Daoy (cell line): ENCODE data around the gene CARS2. TPM values are rescaled to one million over a fixed set of nuclear protein-coding genes. Genes with fewer than 3 reads are reported as not detected.
"Not testable (repeated sequence)": the region's sequence is repeated elsewhere in the genome, so short reads cannot be mapped to it uniquely, and the experiment has no call there.

Source experiments
- DNase-seq: peaks from one replicate; pipeline ENCODE4 v3.0.0-alpha.2; 2015; ENCODE audit warnings: low read depth
- total RNA-seq: library from RNA; depleted of rRNA; stranded (reverse); fragments of >200 nt; shearing (Covaris generic); gene quantifications from 2 replicates; pipeline ENCODE4 v1.2.3, GENCODE V29; 2014

Gene CARS2
- total RNA-seq, 1 experiment from 2014 or later, result 29.1 TPM

DNA sequence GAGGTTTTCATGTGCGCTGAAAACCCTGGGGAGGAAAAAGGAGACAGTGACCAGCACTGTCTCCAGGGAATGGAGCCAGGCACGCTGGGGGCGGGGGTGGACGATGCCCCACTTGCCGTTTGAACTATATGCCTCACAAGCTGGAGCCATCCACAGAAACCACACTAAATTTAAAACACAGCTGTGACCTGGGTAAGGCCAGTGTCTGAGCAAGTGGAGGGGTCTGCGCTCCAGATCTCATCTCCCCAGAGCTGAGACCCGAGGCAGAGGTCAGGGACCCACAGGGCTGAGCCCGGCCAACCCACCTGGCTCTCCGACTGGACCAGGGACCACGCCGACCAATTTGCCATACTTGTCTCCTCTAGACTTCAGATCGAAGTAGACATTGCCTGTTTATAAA lies 23.2 kb downstream of the CARS2 start:
- DNase-seq, result no peak

DNA sequence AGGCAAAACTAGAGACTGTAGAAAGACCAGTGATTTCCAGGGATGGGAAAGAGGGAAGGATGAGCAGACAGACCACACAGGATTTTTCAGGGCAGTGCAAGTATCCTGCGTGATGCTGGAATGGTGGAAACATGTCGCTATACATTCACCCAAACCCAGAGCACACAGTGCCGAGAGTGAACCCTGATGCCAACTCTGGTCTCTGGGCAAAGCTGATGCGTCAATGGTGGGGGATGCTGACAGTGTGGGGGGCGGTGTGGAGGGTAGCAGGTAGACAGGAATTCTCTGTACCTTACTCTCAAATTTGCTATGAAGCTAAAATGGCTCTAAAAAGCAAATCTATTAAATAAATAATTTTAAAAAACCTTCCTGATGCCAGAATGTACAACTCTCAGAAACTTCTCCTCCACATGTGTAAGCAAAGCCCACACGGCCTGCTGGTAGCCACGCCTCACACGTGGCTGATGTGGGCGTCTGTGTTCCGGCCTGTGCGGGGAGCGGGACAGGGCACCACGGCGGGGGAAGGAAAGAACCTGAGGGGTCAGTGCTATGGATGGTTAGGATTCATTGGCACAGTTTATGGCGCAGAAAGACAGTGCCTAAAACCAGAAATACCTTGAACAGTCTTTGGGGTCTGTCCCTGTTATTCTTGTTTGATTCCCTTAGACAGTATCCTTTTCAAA lies 23.9 kb downstream of the CARS2 start:
- DNase-seq, result no peak

DNA sequence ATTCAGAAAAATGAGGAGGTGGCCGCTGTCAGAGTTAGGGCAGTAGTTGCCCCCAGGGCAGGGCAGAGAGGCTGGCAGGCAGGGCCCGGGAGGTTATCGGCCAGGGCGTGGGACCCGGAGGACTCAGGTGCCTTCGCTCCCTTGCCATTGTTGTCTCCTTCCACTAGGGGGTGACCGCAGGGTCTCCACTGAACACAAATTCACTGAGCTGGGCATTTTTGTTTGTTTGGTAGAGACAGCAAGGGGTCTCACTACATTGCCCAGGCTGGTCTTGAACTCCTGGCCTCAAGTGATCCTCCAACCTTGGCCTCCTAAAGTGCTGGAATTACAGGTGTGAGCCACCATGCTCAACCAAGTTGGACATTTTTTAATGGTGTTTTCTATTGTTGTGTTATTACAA lies 25.1 kb downstream of the CARS2 start:
- DNase-seq, result peak; percentile 18

DNA sequence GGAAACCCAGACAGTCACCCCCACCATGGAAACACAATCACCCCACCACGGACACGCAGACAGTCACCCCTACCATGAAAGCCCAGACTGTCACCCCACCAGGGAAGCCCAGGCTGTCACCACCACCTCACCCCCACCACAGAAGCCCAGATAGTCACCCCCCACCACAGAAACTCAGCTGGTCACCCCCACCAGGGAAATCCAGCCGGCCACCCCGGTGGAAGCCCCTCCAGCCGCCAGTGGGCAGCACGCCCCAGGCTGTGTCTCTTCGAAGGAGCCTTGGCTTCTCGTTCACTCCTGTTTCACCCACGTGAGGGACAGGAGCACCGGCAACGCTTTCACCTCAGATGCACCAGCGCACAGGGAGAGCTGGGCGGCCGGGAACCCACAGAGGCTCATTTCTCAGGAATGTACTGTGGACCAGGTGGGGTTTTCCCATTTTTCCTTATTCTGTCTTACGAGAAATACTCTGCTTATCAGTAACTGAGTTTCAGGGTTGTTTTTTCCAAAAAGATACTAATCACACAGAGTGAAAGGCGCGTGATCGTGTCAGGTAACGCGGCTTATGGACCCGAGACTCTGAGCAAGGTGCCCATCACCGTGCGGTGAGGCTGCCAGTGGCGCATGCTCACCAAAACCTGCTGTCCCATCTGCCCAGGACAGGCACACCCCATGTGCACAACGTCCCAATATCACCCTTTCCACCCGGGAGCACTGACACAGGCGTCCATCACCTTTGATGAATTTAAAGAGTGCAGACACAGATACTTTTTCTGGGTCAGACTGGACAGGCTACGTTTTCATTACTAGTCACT lies 28.0 kb downstream of the CARS2 start:
- no peak for DNase-seq

DNA sequence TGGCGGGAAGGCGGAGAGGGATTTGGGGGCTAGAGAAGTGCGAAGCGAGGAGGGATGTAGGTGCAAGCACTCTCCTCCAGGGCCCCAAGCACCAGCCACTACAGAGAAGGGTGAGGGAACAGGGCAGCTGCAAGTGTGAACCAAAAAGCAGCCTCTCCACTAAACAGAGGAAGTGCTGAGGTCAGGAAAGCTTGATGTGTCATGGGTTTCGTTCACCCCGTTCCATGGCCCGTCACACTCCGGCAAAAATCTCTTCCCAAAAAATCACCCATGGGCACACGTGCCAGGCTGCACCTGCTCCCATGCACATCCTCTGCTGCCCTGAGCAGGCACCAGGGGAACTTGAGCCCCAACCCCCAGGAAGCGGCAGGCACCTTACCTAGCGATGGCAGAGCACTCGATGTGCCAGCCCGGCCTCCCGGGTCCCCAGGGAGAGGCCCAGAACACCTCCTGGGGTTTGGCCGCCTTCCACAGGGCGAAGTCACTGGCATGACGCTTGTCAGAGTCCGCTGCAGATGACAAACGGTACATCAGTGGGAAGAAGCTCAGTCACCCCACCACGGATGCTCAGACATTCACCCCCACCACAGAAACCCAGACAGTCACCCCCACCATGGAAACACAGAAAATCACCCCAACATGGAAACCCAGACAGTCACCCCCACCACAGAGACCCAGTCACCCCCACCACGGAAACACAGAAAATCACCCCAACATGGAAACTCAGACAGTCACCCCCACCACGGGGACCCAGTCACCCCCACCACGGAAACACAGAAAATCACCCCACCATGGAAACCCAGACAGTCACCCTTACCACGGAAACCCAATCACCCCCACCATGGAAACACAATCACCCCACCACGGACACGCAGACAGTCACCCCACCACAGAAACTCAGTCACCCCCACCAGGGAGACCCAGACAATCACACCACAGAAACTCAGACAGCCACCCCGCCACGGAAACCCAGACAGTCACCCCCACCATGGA lies 29.0 kb downstream of the CARS2 start:
- DNase-seq, result no peak

DNA sequence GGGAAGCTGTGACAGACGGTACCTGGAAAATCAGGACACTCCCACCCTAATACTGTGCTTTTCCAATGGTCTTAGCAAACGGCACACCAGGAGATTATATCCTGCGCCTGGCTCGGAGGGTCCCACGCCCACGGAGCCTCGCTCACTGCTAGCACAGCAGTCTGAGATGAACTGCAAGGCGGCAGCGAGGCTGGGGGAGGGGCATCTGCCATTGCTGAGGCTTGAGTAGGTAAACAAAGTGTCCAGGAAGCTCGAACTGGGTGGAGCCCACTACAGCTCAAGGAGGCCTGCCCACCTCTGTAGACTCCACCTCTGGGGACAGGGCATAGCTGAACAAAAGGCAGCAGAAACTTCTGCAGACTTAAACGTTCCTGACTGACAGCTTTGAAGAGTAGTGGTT lies 36.1 kb downstream of the CARS2 start:
- DNase-seq, result not testable (repeated sequence)

DNA sequence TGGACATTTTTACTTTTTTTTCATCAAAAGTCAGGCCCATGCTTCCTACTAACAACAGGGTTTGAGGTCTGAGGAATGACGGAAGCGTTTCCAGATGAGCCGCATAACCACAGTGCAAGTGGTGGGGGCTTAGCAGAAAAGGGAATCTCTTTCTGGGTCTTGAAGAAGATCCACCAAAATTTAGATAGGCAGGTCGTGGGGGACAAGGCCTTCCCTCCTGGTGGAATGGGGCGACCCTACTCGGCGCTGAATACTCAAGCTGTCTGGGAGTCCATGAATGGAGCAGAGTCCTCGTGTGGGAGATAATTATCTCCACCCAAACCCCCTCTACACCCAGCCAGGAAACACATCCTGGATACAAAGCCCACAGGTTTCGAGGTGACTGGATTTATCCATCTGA lies 36.9 kb downstream of the CARS2 start:
- no peak for DNase-seq

DNA sequence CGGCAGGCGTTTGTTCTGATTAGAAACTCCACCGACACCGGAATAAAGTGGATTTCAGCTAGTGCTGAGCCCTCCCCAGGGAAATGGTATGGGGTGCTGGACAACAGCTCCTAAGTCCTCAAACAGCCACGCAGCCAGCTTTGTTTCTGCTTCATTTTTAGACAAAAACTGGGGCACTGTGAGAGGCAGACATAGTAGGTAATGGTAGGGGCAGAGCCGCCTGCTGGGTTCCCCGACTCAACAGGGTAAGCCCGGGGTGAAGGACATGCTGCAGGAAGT lies 39.7 kb downstream of the CARS2 start:
- no peak for DNase-seq

DNA sequence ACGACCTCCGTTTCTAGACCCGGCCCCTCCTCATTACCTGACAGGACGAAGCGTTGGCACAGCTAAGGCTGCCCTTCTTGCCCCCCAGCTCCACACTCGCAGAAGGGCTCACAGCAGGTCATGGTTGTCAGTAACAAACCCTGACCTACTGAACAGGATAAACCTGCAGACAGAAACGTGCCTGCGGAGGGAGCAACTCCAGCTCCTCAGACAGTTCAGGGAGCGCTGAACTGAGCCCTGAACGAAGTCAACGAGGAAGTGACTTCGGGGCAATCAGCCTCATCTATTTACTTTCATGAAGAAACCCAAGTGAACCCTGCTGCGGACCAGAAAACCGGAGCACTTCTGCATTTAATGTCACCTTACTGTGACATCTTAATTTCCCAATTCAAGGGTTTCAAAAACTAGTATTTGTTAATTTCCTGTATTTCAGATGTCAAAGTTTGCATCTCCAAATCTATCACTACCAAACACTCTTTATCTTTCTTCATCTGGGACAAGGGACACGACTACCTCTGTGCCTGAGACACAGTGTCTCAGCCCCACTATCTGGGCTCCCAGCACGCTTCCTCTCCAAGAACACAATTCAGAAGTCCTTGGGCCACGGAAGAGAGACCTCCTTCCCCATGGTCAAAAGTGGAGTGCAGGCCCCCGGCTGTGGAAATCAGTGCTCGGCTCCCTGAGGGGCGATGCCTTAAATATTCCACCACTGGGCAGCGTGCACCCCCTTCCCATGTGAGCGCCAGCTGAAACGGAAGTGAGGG lies 40.2 kb downstream of the CARS2 start:
- no peak for DNase-seq

DNA sequence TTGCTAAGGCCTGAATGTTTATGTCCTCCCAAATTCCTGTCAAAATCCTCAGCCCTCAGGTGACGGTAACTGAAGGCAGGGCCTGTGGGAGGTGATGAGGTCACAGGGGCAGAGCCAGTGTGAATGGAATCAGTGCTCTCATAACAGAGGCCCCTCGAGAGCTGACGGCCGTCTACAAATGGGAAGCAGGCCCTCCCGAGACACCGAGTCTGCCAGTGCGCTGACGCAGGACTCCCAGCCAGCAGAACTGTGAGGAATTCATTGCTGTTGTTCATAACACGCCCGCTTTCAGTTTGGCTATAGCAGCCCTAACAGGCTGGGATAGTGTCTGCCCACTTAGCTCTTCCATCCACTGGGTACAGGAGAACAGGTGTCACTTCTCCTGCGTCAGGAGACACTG lies 41.2 kb downstream of the CARS2 start:
- no peak for DNase-seq

DNA sequence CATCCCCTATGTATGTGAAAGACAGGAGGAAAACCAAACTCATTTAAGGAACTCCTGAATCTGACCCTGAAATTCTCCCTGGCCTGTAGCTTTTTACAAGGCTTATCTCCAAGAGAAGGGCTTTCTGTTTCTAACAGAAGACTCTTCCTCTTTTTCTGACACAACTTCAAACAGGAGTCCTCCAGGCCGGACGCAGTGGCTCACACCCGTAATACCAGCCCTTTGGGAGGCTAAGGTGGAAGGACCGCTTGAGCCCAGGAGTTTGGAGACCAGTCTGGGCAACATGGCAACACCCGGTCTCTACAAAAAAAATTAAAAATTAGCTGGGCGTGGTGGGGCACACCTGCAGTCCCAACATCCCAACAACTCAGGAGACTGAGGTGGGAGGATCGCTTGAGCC lies 41.9 kb downstream of the CARS2 start:
- no peak for DNase-seq

DNA sequence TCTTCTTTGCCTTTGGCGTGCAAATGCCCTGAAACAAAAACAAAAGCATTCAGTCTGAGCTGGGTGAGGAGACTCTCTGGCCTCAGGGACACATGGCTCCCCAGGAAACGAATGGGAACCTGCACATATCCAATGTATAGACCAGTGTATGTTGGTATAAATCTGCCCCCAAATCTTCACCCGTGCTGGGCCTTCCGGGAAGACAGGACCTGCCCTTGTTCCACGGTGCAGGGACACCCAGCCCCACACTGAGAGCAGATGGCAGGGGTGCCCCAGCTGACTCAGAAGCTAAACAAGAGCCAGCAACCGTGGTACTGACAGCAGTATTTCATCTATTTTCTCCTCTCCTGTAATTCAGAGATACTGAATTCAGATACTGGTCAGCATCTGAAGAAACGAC lies 42.4 kb downstream of the CARS2 start:
- DNase-seq, result no peak

DNA sequence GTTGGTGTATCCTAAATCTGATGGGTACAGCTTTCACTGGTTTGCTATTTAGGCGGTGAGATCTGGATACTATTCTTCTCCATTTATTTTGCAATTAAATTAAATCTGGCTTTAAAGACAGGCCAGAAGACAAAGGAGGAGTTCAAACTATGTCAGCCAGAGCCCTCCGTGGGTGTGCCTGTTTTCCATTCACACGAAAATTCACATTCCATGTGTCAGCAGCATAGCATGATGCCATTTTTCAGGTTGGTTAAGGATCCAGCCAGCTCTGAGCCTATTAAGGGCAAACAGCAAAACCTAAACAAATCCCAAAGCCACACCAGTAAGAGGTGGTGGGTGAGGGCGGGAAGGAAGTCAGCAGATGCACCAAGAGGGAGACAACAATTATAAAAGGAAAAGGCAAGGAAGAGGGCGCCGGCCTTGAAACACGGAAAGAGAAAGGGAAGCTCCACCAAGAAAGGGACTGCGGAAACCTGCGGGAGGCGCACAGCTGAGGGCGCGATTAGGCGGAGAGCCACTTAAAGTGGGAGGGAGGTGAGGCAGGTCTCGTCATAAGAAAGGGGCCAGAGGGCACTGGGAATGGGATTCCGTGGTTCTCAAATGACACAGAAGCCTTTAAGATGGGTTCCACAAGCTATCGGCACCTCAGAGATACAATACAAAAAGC lies 43.0 kb downstream of the CARS2 start:
- DNase-seq, result no peak

DNA sequence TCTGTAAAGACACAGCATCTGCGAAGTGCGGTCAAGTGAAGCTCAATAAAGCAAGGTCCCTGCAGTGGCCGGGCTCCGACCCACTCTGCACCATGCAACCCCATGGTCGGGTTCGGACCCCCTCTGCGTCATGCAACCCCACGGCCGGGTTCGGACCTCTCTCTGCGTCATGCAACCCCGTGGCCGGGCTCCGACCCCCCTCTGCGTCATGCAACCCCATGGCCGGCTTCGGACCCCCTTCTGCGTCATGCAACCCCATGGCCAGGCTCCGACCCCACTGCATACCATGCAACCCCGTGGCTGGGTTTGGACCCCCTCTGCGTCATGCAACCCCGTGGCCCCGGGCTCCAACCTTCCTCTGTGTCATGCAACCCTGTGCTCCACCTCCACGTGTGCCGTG lies 43.8 kb downstream of the CARS2 start:
- no peak for DNase-seq

DNA sequence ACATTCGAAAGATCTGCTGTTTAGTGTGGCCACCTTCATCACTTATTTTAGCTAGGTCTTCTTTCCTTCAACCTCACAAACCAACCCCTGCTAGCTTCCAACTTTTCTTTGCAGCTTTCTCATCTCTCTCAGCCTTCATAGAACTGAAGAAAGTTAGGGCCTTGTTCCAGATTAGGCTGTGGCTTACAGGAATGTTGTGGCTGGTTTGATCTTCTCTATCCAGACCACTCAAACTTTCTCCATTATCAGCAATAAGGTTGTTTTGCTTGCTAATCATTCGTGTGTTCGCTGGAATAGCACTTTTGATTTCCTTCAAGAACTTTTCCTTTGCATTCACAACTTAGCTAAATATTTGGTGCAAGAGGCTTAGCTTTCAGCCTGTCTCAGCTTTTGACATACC lies 44.7 kb downstream of the CARS2 start:
- no peak for DNase-seq

DNA sequence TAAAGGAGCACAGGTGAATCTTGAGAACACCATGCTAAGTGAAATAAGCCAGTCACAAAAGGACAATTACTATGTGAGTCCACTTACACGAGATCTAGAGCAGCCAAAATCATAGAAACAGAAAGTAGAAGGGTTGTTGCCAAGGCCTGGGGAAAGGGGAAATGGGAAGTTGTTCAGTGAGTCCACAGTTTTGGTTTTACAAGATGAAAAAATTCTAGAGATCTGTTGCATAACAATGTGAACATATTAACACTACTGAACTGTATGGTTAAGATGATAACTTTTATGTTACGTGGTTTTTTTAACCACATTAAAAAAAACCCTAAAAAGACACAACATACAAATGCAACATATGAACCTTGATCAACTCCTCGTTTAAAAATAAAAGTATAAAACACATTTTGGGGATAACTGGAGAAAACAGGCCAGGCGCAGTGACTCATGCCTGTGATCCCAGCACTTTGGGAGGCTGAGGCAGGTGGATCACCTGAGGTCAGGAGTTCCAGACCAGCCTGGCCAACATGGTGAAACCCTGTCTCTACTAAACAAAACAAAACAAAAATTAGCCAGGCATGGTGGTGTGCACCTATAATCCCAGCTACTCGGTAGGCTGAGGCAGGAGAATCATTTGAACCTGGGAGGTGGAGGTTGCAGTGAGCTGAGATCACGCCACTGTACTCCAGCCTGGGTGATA lies 47.6 kb downstream of the CARS2 start:
- not testable (repeated sequence) for DNase-seq

DNA sequence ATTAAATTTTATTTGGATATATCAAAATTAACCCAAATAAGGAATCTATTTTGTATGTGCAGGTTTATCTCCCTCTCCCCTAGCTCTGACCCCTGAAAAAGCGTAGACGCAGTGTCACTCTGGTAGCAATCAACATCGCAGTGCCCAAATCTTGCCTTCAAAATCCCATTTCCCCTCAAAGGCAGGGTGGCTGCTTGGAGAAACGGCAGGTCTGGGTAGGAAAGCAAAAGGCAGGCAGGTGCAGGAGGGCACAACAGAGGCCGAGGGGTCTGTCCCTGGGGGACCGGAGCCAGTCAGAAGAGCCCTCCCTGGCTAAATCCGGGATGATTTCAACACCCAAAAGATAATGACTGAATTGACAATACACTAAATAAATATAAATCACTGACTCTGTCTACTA lies 48.7 kb downstream of the CARS2 start:
- no peak for DNase-seq

DNA sequence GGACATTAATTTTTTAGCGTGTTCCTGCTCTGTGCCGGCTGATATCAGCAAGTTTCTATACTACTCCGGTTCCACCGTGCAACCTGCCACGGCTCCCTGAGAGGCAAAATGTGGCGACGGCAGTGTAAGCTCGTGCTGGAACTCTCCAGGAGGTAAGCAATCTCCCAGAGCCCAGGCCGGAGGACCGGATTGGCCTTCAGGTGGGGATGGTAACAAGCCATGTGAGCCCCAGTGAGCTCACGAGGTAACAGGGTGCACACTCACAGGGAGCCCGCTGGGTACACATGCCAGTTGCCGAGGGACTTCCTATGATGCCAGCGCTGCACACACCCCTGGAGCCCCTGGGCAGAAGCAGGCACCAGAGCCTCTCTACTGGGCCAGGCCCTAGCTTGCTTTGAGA lies 52.1 kb downstream of the CARS2 start:
- no peak for DNase-seq

DNA sequence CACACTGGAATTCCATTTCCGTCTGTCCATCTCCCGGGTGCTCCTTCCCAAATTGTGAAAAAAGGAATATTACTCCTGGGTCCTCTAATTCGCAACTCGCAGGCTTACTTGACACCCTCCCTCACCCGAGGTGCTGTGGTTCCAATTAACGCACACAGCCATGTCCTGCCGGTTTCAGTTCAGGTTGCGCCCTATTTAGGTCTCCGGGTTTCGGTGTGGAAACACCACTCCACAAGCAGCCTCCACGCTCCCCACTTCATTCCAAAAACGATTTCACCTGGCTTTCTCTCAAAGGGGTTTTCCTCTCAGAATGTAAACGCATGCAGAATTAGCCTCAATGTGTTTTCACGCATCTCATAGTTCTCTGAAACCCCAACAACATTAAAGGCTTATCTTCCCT lies 52.6 kb downstream of the CARS2 start:
- DNase-seq, result no peak

DNA sequence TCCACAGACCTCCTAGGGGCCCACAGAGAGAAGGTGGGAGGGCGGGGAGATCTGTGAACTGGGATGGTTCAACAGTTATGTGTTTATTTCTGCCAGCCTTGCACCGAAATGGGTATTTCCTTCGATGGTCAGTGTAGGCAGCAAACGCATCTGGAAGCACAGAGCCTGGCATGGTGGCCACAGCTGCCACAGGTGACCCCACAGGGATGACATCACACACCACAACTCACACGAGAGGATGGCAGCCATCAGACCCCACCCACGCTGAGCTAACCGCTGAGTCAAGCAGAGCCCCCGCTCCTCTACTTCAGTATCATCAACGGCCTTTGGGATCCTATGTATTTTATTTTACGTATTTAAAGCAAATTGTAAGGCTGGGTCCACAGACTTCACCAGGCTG lies 53.2 kb downstream of the CARS2 start:
- no peak for DNase-seq
